ENCODE data around the gene TPST2.

Gene TPST2

GRCh38 chr22:26502688-26503561 lies 87.0 kb downstream of the TPST2 start:
- Histone ChIP-seq H3K4me3 (no peak overlapping the region), H3K27ac (no peak overlapping the region)
- no peak for DNase-seq (ENCODE audit: low spot score)
- no peak for TF ChIP-seq CTCF (IDR thresholded peaks at IDR 0.05)

- no peak for TF ChIP-seq CTCF (IDR thresholded peaks at IDR 0.05)
- Histone ChIP-seq H3K4me3 (no peak overlapping the region), H3K27ac (no peak overlapping the region)
- DNase-seq (ENCODE audit: low spot score): no peak
These were observed 87.9 kb downstream of the TPST2 start for GRCh38 chr22:26501996-26502395.

GRCh38 chr22:26499188-26499703 lies 90.7 kb downstream of the TPST2 start:
- DNase-seq (ENCODE audit: low spot score): no peak
- no peak overlapping the region for H3K27ac ChIP-seq
- TF ChIP-seq CTCF (IDR thresholded peaks at IDR 0.05): no peak
- no peak overlapping the region for H3K4me3 ChIP-seq

- no peak for DNase-seq (ENCODE audit: low spot score)
- Histone ChIP-seq H3K27ac (no peak overlapping the region), H3K4me3 (no peak overlapping the region)
- TF ChIP-seq CTCF (IDR thresholded peaks at IDR 0.05): no peak
These were observed 93.5 kb downstream of the TPST2 start for GRCh38 chr22:26496456-26496855.

GRCh38 chr22:26494506-26494905 lies 95.4 kb downstream of the TPST2 start:
- TF ChIP-seq CTCF (IDR thresholded peaks at IDR 0.05): no peak
- H3K4me3 ChIP-seq: no peak overlapping the region
- no peak overlapping the region for H3K27ac ChIP-seq
- no peak for DNase-seq (ENCODE audit: low spot score)

- no peak for TF ChIP-seq CTCF (IDR thresholded peaks at IDR 0.05)
- DNase-seq (ENCODE audit: low spot score): no peak
These were observed 97.7 kb downstream of the TPST2 start for GRCh38 chr22:26492220-26492619.

More at GRCh38 chr22:26492220-26492619, 97.7 kb downstream of the TPST2 start:
- Histone ChIP-seq H3K27ac (no peak overlapping the region), H3K4me3 (no peak overlapping the region)
